Measurements from ENCODE around the gene EPG5.

EPG5 gene

GRCh38 chr18:45896991-45897390 lies 70.1 kb downstream of the EPG5 start:
- TF ChIP-seq POLR2A (IDR thresholded peaks at IDR 0.05; ENCODE audit: low read depth, low read length) (no peak), POLR2AphosphoS5 (IDR thresholded peaks at IDR 0.05; ENCODE audit: low read depth, low read length) (no peak), TAF1 (IDR thresholded peaks at IDR 0.05; ENCODE audit: borderline replicate concordance, low read depth, low read length) (no peak)
- no peak for FAIRE-seq
- no peak for DNase-seq (ENCODE audit: insufficient read length)

GRCh38 chr18:45896452-45896851 lies 70.7 kb downstream of the EPG5 start:
- TF ChIP-seq TAF1 (IDR thresholded peaks at IDR 0.05; ENCODE audit: borderline replicate concordance, low read depth, low read length) = no peak
- TF ChIP-seq POLR2A (IDR thresholded peaks at IDR 0.05; ENCODE audit: low read depth, low read length) = no peak
- no peak for TF ChIP-seq POLR2AphosphoS5 (IDR thresholded peaks at IDR 0.05; ENCODE audit: low read depth, low read length)
- no peak for FAIRE-seq

GRCh38 chr18:45895339-45895738 lies 71.8 kb downstream of the EPG5 start:
- DNase-seq (ENCODE audit: insufficient read length) = no peak
- TF ChIP-seq POLR2A (IDR thresholded peaks at IDR 0.05; ENCODE audit: low read depth, low read length) (no peak), POLR2AphosphoS5 (IDR thresholded peaks at IDR 0.05; ENCODE audit: low read depth, low read length) (no peak), TAF1 (IDR thresholded peaks at IDR 0.05; ENCODE audit: borderline replicate concordance, low read depth, low read length) (no peak)
- no peak for FAIRE-seq

More at GRCh38 chr18:45896452-45896851, 70.7 kb downstream of the EPG5 start:
- no peak for DNase-seq (ENCODE audit: insufficient read length)

- DNase-seq (ENCODE audit: insufficient read length) (no peak), FAIRE-seq (no peak)
- TF ChIP-seq POLR2A (IDR thresholded peaks at IDR 0.05; ENCODE audit: low read depth, low read length) (no peak), POLR2AphosphoS5 (IDR thresholded peaks at IDR 0.05; ENCODE audit: low read depth, low read length) (no peak), TAF1 (IDR thresholded peaks at IDR 0.05; ENCODE audit: borderline replicate concordance, low read depth, low read length) (no peak)
These were observed 72.3 kb downstream of the EPG5 start for GRCh38 chr18:45894818-45895217.

- no peak for FAIRE-seq
- DNase-seq (ENCODE audit: insufficient read length) = no peak
- TF ChIP-seq POLR2AphosphoS5 (IDR thresholded peaks at IDR 0.05; ENCODE audit: low read depth, low read length) (no peak), TAF1 (IDR thresholded peaks at IDR 0.05; ENCODE audit: borderline replicate concordance, low read depth, low read length) (no peak), POLR2A (IDR thresholded peaks at IDR 0.05; ENCODE audit: low read depth, low read length) (no peak)
These were observed 75.3 kb downstream of the EPG5 start for GRCh38 chr18:45891806-45892205.

GRCh38 chr18:45890606-45891005 lies 76.5 kb downstream of the EPG5 start:
- TF ChIP-seq TAF1 (IDR thresholded peaks at IDR 0.05; ENCODE audit: borderline replicate concordance, low read depth, low read length) (no peak), POLR2AphosphoS5 (IDR thresholded peaks at IDR 0.05; ENCODE audit: low read depth, low read length) (no peak), POLR2A (IDR thresholded peaks at IDR 0.05; ENCODE audit: low read depth, low read length) (no peak)
- FAIRE-seq (no peak), DNase-seq (ENCODE audit: insufficient read length) (no peak)

- DNase-seq (ENCODE audit: insufficient read length) (no peak), FAIRE-seq (no peak)
- TF ChIP-seq POLR2A (IDR thresholded peaks at IDR 0.05; ENCODE audit: low read depth, low read length) (no peak), TAF1 (IDR thresholded peaks at IDR 0.05; ENCODE audit: borderline replicate concordance, low read depth, low read length) (no peak), POLR2AphosphoS5 (IDR thresholded peaks at IDR 0.05; ENCODE audit: low read depth, low read length) (no peak)
These were observed 77.6 kb downstream of the EPG5 start for GRCh38 chr18:45889419-45890064.

- no peak for FAIRE-seq
These were observed 79.5 kb downstream of the EPG5 start for GRCh38 chr18:45887585-45887984.

GRCh38 chr18:45880876-45881558 lies 86.1 kb downstream of the EPG5 start:
- FAIRE-seq (no peak), DNase-seq (ENCODE audit: insufficient read length) (no peak)
- TF ChIP-seq POLR2A (IDR thresholded peaks at IDR 0.05; ENCODE audit: low read depth, low read length) = no peak

More at GRCh38 chr18:45887585-45887984, 79.5 kb downstream of the EPG5 start:
- TF ChIP-seq POLR2A (IDR thresholded peaks at IDR 0.05; ENCODE audit: low read depth, low read length) = no peak
- TF ChIP-seq TAF1 (IDR thresholded peaks at IDR 0.05; ENCODE audit: borderline replicate concordance, low read depth, low read length) = no peak
- TF ChIP-seq POLR2AphosphoS5 (IDR thresholded peaks at IDR 0.05; ENCODE audit: low read depth, low read length) = no peak
- no peak for DNase-seq (ENCODE audit: insufficient read length)

GRCh38 chr18:45879681-45880655 lies 87.2 kb downstream of the EPG5 start:
- TF ChIP-seq POLR2AphosphoS5 (IDR thresholded peaks at IDR 0.05; ENCODE audit: low read depth, low read length) (no peak), POLR2A (IDR thresholded peaks at IDR 0.05; ENCODE audit: low read depth, low read length) (no peak), TAF1 (IDR thresholded peaks at IDR 0.05; ENCODE audit: borderline replicate concordance, low read depth, low read length) (no peak)
- peak; percentile 48 for DNase-seq (ENCODE audit: insufficient read length)
- peak; percentile 78 for FAIRE-seq

- DNase-seq (ENCODE audit: insufficient read length) = no peak
- no peak for TF ChIP-seq TAF1 (IDR thresholded peaks at IDR 0.05; ENCODE audit: borderline replicate concordance, low read depth, low read length)
- no peak for TF ChIP-seq POLR2A (IDR thresholded peaks at IDR 0.05; ENCODE audit: low read depth, low read length)
- no peak for TF ChIP-seq POLR2AphosphoS5 (IDR thresholded peaks at IDR 0.05; ENCODE audit: low read depth, low read length)
- FAIRE-seq = no peak
These were observed 89.7 kb downstream of the EPG5 start for GRCh38 chr18:45877403-45877802.

All from GM12892 (cell line).